Measurements from ENCODE around the gene ATXN7L1. TPM values are rescaled to one million over a fixed set of nuclear protein-coding genes. Genes with fewer than 3 reads are reported as not detected.

Gene ATXN7L1
- total RNA-seq, 5 donors from 2014 or later (not counting 1 experiment from before 2014, with no cell fraction given), result 42.3 to 54.7 (median 47.4) TPM

DNA sequence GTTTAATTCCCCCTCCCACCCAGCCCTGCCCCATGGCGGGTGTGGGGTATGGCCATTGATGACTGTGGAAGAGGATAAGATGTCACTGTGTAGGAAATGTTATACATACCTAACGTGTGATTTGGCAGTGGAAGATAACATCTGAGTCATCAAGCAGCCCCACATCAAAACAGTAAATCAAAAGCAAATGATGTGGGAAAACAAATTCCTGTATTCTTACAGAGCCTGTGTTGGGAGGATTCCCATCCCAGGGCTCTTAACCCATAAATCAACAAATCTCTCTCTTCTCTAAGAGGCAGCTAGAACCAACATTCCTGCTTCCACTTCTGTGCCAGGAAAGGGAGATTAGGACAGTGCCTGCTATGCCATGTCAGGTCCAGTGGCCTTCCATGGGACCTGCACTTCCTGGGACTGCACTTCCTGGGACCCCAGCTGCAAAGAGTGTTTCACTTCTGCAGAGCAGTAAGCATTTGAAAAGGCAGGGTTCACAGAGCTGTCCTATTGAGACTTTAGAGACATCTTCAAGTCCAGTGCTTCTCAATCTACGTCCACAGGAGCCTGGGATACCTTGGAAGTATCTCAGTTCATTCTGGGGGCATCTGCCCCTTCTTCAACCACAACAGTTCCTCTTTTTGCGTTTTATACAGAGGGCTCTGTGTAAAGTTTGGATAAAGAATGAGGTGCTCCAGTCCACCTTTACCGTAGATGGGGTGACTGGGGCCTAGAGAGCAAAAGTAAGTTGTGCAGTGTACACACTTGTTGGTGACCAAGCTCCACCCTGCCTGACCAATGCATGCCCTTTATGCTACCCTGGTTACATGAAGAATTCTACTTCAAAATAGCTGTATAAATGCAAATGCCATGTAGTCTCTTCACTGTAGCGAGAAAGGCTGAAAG is 45.7 kb downstream of the ATXN7L1 start:
- ATAC-seq (replicated peaks in 1 of 4), result no peak
- no peaks in the 10 kb centered on the region for H3K27me3 ChIP-seq (replicated peaks in 1 of 2; ENCODE audit: control insufficient read depth in 2 of 2, extremely low read depth in 1 of 2, insufficient read depth in 2 of 2, low read length in 1 of 2)
- no peak overlapping the region for H3K4me3 Mint-ChIP-seq
- H3K36me3 ChIP-seq (ENCODE audit: control insufficient read depth in 2 of 2, extremely low read depth in 1 of 2, insufficient read depth in 1 of 2, low read length in 1 of 2), result no peaks in the 10 kb centered on the region
- no peaks in the 10 kb centered on the region for H3K27me3 Mint-ChIP-seq
- no CpG with 5 or more reads among the region's 6 CpGs for WGBS (ENCODE audit: insufficient coverage)
- peaks cover 14 to 24% (median 19%) of the 10 kb centered on the region in 3 donors for H3K4me1 Mint-ChIP-seq
- no peak overlapping the region for H3K27ac ChIP-seq (ENCODE audit: low read length)
- ChIA-PET CTCF (no interaction called here), POLR2A (no interaction called here)
- H3K4me3 ChIP-seq (ENCODE audit: control insufficient read depth in 1 of 2, extremely low read depth in 1 of 2, low read length in 1 of 2), result no peak overlapping the region
- DNase-seq, result no peak
- H3K9me3 Mint-ChIP-seq, result no peaks in the 10 kb centered on the region
- peaks cover 11% of the 10 kb centered on the region for H3K36me3 Mint-ChIP-seq
- H3K4me1 ChIP-seq (ENCODE audit: control insufficient read depth in 1 of 2, extremely low read depth in 1 of 2, insufficient read depth in 2 of 2, low read length in 2 of 2), result peaks cover 2 to 6% of the 10 kb centered on the region in 2 experiments
- no peaks in the 10 kb centered on the region for H3K9me3 ChIP-seq
- H3K27ac Mint-ChIP-seq, result no peak overlapping the region

DNA sequence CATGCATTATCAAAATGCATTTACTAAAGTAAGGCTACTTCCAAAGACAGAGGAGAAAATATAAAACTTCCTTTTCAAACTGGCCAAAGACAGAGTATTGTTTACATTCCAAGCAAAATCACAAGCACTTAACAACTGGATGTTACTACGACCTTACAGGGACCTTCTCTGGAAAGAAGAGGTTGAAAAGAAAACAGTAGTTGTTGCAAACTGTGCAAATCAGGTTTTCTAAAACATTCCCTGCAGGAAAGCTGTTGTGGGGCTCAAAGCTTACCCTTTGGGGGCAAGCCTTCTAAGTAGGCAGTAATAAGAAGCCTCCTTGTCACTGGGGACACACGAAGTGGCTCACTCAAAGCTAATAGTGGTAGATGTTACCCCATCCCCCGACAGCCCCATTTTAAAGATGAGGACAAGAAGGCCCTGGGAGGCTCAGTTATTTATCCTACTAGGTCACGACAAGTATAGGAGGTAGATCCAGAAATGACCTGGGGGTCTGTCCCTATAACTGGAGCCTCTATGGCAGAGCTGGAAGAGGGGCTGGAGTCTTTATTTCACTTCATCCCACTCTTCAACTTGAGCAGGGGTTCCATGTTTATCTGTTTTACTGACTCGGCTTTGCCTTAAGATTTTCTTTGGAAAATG is 46.6 kb downstream of the ATXN7L1 start:
- DNase-seq, result no peak
- H3K27ac ChIP-seq (ENCODE audit: low read length), result no peak overlapping the region
- WGBS (ENCODE audit: insufficient coverage), result no CpG with 5 or more reads among the region's 5 CpGs
- H3K4me3 Mint-ChIP-seq, result no peak overlapping the region
- H3K4me1 ChIP-seq (ENCODE audit: control insufficient read depth in 1 of 2, extremely low read depth in 1 of 2, insufficient read depth in 2 of 2, low read length in 2 of 2), result peaks cover 2 to 6% of the 10 kb centered on the region in 2 experiments
- H3K27ac Mint-ChIP-seq, result no peak overlapping the region
- H3K27me3 ChIP-seq (replicated peaks in 1 of 2; ENCODE audit: control insufficient read depth in 2 of 2, extremely low read depth in 1 of 2, insufficient read depth in 2 of 2, low read length in 1 of 2), result no peaks in the 10 kb centered on the region
- peaks cover 14 to 26% (median 19%) of the 10 kb centered on the region in 3 donors for H3K4me1 Mint-ChIP-seq
- no peaks in the 10 kb centered on the region for H3K36me3 ChIP-seq (ENCODE audit: control insufficient read depth in 2 of 2, extremely low read depth in 1 of 2, insufficient read depth in 1 of 2, low read length in 1 of 2)
- peaks cover 17% of the 10 kb centered on the region for H3K36me3 Mint-ChIP-seq
- ChIA-PET POLR2A (no interaction called here), CTCF (interaction anchor here in 1 of 2 donors (0.6 kb wide), 1 partner anchor 52 kb away, joined by 5 read pairs; no protein-coding TSS in a partner anchor)
- H3K9me3 ChIP-seq, result no peaks in the 10 kb centered on the region
- peaks cover 0 to 3% (median 0%) of the 10 kb centered on the region in 3 donors for H3K9me3 Mint-ChIP-seq
- no peak for ATAC-seq (replicated peaks in 1 of 4)
- H3K4me3 ChIP-seq (ENCODE audit: control insufficient read depth in 1 of 2, extremely low read depth in 1 of 2, low read length in 1 of 2), result no peak overlapping the region
- H3K27me3 Mint-ChIP-seq, result no peaks in the 10 kb centered on the region

DNA sequence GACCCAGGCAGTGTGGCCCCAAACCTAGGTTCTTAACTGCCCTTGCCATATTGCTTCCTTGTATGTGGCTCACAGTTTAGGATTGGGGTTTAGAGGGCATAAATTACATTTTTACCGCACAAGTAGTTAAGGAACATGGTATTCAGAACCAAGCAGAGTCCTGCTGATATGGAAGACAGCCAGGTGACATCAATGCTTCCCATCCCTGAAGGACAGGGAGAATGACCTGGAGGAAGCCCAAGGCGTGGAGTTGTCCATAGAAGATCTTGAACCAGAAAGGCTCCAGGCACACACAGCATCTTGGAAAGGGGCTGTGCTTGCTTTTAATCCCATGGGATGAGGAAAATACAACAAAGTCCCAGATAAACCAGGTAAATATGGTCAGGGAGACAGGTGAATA is 48.3 kb downstream of the ATXN7L1 start:
- H3K36me3 Mint-ChIP-seq, result peaks cover 24% of the 10 kb centered on the region
- no peak for ATAC-seq (replicated peaks in 1 of 4)
- Histone ChIP-seq H3K27ac (ENCODE audit: low read length) (no peak overlapping the region), H3K9me3 (no peaks in the 10 kb centered on the region), H3K4me3 (ENCODE audit: control insufficient read depth in 1 of 2, extremely low read depth in 1 of 2, low read length in 1 of 2) (no peak overlapping the region), H3K27me3 (replicated peaks in 1 of 2; ENCODE audit: control insufficient read depth in 2 of 2, extremely low read depth in 1 of 2, insufficient read depth in 2 of 2, low read length in 1 of 2) (no peaks in the 10 kb centered on the region), H3K36me3 (ENCODE audit: control insufficient read depth in 2 of 2, extremely low read depth in 1 of 2, insufficient read depth in 1 of 2, low read length in 1 of 2) (no peaks in the 10 kb centered on the region), H3K4me1 (ENCODE audit: control insufficient read depth in 1 of 2, extremely low read depth in 1 of 2, insufficient read depth in 2 of 2, low read length in 2 of 2) (peaks cover 2 to 6% of the 10 kb centered on the region in 2 experiments)
- ChIA-PET CTCF (no interaction called here), POLR2A (no interaction called here)
- H3K4me1 Mint-ChIP-seq, result peaks cover 23 to 36% (median 23%) of the 10 kb centered on the region in 3 donors
- H3K27ac Mint-ChIP-seq, result no peak overlapping the region
- no peaks in the 10 kb centered on the region for H3K27me3 Mint-ChIP-seq
- no CpG with 5 or more reads among the region's 2 CpGs for WGBS (ENCODE audit: insufficient coverage)
- no peak overlapping the region for H3K4me3 Mint-ChIP-seq
- H3K9me3 Mint-ChIP-seq, result peaks cover 5 to 7% (median 7%) of the 10 kb centered on the region in 3 donors
- no peak for DNase-seq

DNA sequence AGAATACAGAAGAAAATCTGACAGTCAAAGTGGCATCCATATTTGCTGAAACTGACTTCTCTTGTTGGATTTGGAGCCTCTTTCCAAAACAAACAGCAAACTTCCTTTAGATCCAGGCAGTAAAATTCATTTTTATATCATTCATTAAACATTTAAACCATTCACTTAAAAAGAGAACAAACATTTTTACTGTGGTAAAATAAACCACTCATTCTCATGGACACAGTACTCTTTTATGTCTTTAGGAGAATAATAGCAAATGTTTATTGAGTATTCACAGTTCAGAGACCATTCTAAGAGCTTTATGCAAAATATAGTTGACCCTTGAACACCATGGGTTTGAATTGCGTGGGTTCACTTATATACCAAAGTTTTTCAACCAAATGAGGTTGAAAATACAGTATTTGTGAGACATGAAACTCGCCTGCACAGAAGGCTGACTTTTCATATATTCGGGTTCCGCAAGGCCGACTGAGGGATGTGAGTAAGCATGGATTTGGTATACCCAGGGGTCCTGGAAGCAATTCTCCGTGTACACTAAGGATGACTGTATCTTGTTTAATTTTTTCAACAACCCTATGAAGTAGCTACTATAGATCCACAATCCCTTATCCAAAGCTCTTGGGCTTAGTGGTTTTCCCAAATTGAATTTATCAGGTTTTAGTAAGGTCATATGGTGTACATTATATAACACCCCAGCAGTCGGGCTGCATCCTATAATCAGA is 49.1 kb downstream of the ATXN7L1 start:
- DNase-seq, result no peak
- no peak overlapping the region for H3K27ac ChIP-seq (ENCODE audit: low read length)
- peaks cover 24% of the 10 kb centered on the region for H3K36me3 Mint-ChIP-seq
- ATAC-seq (replicated peaks in 1 of 4), result no peak
- CTCF ChIA-PET, result interaction anchor here in 1 of 2 donors (1.1 kb wide), 1 partner anchor 21 kb away, joined by 3 read pairs; no protein-coding TSS in a partner anchor
- no peaks in the 10 kb centered on the region for H3K9me3 ChIP-seq
- H3K27me3 ChIP-seq (replicated peaks in 1 of 2; ENCODE audit: control insufficient read depth in 2 of 2, extremely low read depth in 1 of 2, insufficient read depth in 2 of 2, low read length in 1 of 2), result no peaks in the 10 kb centered on the region
- H3K27me3 Mint-ChIP-seq, result no peaks in the 10 kb centered on the region
- WGBS (ENCODE audit: insufficient coverage), result no CpG with 5 or more reads among the region's 7 CpGs
- peaks cover 23 to 37% (median 23%) of the 10 kb centered on the region in 3 donors for H3K4me1 Mint-ChIP-seq
- no peak overlapping the region for H3K4me3 ChIP-seq (ENCODE audit: control insufficient read depth in 1 of 2, extremely low read depth in 1 of 2, low read length in 1 of 2)
- POLR2A ChIA-PET, result interaction anchor here in 1 of 2 donors (0.6 kb wide), 1 partner anchor 27 kb away, joined by 5 read pairs; no protein-coding TSS in a partner anchor
- no peaks in the 10 kb centered on the region for H3K36me3 ChIP-seq (ENCODE audit: control insufficient read depth in 2 of 2, extremely low read depth in 1 of 2, insufficient read depth in 1 of 2, low read length in 1 of 2)
- no peak overlapping the region for H3K4me3 Mint-ChIP-seq
- no peak overlapping the region for H3K27ac Mint-ChIP-seq
- H3K4me1 ChIP-seq (ENCODE audit: control insufficient read depth in 1 of 2, extremely low read depth in 1 of 2, insufficient read depth in 2 of 2, low read length in 2 of 2), result peaks cover 0 to 3% of the 10 kb centered on the region in 2 experiments
- H3K9me3 Mint-ChIP-seq, result peaks cover 5 to 7% (median 7%) of the 10 kb centered on the region in 3 donors

DNA sequence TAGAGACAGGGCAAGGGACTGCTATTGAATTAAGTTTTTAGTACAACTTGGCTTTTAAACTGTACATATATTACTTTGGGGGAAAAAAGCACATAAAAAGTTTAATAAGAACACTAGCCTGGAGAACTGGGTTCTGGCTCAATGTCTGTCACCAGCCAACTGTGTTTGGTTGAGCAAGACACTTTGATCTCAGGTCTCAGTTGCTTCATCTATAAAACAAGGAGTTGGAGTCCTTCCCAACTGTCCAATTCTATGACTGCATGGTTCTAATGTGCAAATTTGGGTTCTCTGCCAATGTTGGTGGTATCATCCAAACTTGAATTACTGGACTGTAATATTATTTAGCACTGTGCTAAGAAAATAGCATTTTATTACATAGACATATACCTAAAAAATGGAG is 50.3 kb downstream of the ATXN7L1 start:
- Mint-ChIP-seq H3K4me1 (peaks cover 25 to 40% (median 30%) of the 10 kb centered on the region in 3 donors), H3K27ac (no peak overlapping the region)

DNA sequence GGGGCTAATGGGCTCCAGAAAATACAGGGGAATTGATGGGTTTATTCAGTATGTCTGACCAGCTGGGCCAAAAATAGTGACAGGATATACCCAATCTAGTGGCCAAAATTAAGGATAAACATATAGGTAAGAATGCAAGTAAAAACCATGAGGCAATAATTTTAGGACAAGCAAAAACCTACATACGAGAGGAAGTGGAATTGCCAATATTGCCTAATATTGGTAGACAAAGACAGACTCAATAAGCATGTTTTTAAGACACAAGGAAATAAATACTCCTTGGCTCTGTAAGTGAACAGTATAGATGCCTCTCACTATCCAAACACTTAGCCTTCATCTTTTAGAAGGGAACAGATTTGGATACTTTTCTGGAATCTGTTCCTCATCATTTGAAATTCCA is 51.0 kb downstream of the ATXN7L1 start:
- Mint-ChIP-seq H3K36me3 (peaks cover 29% of the 10 kb centered on the region), H3K9me3 (peaks cover 5 to 7% (median 7%) of the 10 kb centered on the region in 3 donors), H3K4me1 (peaks cover 26 to 40% (median 30%) of the 10 kb centered on the region in 3 donors), H3K27ac (no peak overlapping the region), H3K27me3 (no peaks in the 10 kb centered on the region), H3K4me3 (no peak overlapping the region)
- WGBS (ENCODE audit: insufficient coverage), result no CpG with 5 or more reads among the region's 1 CpG
- Histone ChIP-seq H3K4me3 (ENCODE audit: control insufficient read depth in 1 of 2, extremely low read depth in 1 of 2, low read length in 1 of 2) (no peak overlapping the region), H3K4me1 (ENCODE audit: control insufficient read depth in 1 of 2, extremely low read depth in 1 of 2, insufficient read depth in 2 of 2, low read length in 2 of 2) (peaks cover 2 to 9% of the 10 kb centered on the region in 2 experiments), H3K27me3 (replicated peaks in 1 of 2; ENCODE audit: control insufficient read depth in 2 of 2, extremely low read depth in 1 of 2, insufficient read depth in 2 of 2, low read length in 1 of 2) (no peaks in the 10 kb centered on the region), H3K9me3 (no peaks in the 10 kb centered on the region), H3K36me3 (ENCODE audit: control insufficient read depth in 2 of 2, extremely low read depth in 1 of 2, insufficient read depth in 1 of 2, low read length in 1 of 2) (no peaks in the 10 kb centered on the region), H3K27ac (ENCODE audit: low read length) (no peak overlapping the region)
- ATAC-seq (replicated peaks in 1 of 4), result no peak
- CTCF ChIA-PET, result no interaction called here
- POLR2A ChIA-PET, result no interaction called here
- DNase-seq, result no peak

More for the DNA sequence above, 50.3 kb downstream of the ATXN7L1 start:
- peaks cover 24% of the 10 kb centered on the region for H3K36me3 Mint-ChIP-seq
- H3K27me3 Mint-ChIP-seq, result no peaks in the 10 kb centered on the region
- H3K9me3 Mint-ChIP-seq, result peaks cover 5 to 7% (median 7%) of the 10 kb centered on the region in 3 donors
- no peak overlapping the region for H3K27ac ChIP-seq (ENCODE audit: low read length)
- no peak overlapping the region for H3K4me3 Mint-ChIP-seq
- ATAC-seq (replicated peaks in 1 of 4) (no peak), DNase-seq (no peak)
- ChIA-PET POLR2A (no interaction called here), CTCF (interaction anchor here in 1 of 2 donors (1.1 kb wide), 1 partner anchor 22 kb away, joined by 3 read pairs; no protein-coding TSS in a partner anchor)
- H3K4me1 ChIP-seq (ENCODE audit: control insufficient read depth in 1 of 2, extremely low read depth in 1 of 2, insufficient read depth in 2 of 2, low read length in 2 of 2), result peaks cover 4 to 6% of the 10 kb centered on the region in 2 experiments
- H3K27me3 ChIP-seq (replicated peaks in 1 of 2; ENCODE audit: control insufficient read depth in 2 of 2, extremely low read depth in 1 of 2, insufficient read depth in 2 of 2, low read length in 1 of 2), result no peaks in the 10 kb centered on the region
- H3K36me3 ChIP-seq (ENCODE audit: control insufficient read depth in 2 of 2, extremely low read depth in 1 of 2, insufficient read depth in 1 of 2, low read length in 1 of 2), result no peaks in the 10 kb centered on the region
- H3K4me3 ChIP-seq (ENCODE audit: control insufficient read depth in 1 of 2, extremely low read depth in 1 of 2, low read length in 1 of 2), result no peak overlapping the region
- no peaks in the 10 kb centered on the region for H3K9me3 ChIP-seq

Measured in T-cell (primary cell).